Measurements from ENCODE around the gene ADCY9.
A peak's percentile ranks its signal among the peaks of the same experiment; 100 is the strongest.
"Not testable (repeated sequence)": the region's sequence is repeated elsewhere in the genome, so short reads cannot be mapped to it uniquely, and the experiment has no call there.

The ADCY9 gene

DNA sequence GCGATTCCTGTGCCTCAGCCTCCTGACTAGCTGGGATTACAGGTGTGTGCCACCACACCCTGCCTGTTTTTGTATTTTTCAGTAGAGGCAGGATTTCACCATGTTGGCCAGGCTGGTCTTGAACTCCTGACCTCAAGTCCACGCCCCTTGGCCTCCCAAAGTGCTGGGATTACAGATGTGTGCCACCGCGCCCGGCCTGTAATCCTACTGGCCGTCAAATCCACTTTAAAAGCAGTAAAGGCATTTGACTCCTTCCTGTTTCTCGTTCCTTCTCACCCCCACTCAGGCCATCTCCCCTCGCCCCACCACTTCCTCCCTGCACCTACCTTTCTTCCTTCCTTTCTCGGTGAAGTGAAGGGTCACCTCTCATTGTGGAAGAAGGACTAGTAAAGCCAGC lies 166.3 kb downstream of the ADCY9 start:
- DNase-seq (ENCODE audit: low read depth, low spot score): no peak
- TF ChIP-seq, protein P1, sequence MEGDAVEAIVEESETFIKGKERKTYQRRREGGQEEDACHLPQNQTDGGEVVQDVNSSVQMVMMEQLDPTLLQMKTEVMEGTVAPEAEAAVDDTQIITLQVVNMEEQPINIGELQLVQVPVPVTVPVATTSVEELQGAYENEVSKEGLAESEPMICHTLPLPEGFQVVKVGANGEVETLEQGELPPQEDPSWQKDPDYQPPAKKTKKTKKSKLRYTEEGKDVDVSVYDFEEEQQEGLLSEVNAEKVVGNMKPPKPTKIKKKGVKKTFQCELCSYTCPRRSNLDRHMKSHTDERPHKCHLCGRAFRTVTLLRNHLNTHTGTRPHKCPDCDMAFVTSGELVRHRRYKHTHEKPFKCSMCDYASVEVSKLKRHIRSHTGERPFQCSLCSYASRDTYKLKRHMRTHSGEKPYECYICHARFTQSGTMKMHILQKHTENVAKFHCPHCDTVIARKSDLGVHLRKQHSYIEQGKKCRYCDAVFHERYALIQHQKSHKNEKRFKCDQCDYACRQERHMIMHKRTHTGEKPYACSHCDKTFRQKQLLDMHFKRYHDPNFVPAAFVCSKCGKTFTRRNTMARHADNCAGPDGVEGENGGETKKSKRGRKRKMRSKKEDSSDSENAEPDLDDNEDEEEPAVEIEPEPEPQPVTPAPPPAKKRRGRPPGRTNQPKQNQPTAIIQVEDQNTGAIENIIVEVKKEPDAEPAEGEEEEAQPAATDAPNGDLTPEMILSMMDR (IDR thresholded peaks at IDR 0.05; ENCODE audit: insufficient read depth, low read length, missing control alignments): no peak
- peak overlapping the region; percentile 10; the same call in 1 of the 2 replicates for H3K4me3 ChIP-seq (ENCODE audit: low read depth, low read length)
- POLR2A ChIA-PET: interaction anchor here (0.6 kb wide), 1 partner anchor 10 kb away, joined by 3 read pairs; no protein-coding TSS in a partner anchor
- CTCF ChIA-PET: interaction anchor here (0.7 to 4.5 kb wide), 3 partner anchors 11 to 304 kb away, joined by 3 to 48 read pairs (median 5); no protein-coding TSS in a partner anchor

DNA sequence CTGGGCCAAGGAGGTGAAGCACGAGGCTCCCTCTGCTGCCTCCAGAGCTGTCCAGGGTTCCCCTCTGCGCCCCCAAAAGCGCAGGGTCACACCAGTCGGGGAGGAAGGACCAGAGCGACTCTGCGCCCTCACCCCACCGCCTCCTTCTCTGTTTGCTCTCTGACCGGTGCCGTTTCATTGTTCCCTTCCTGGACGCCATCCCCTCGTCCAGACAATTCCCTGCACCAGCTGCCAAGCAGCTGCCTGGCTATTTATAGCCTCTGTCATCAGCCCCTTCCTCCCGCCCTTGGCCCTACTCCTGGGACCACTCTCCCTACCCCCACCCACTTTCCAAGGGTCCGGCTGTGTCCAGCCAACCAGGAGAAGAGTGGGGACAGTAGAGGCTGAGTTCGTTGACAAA lies 167.0 kb downstream of the ADCY9 start:
- TF ChIP-seq, protein P1 (IDR thresholded peaks at IDR 0.05; ENCODE audit: insufficient read depth, low read length, missing control alignments): no peak
- CTCF ChIA-PET: interaction anchor here (0.7 to 4.5 kb wide), 3 partner anchors 10 to 305 kb away, joined by 5 to 48 read pairs (median 7); no protein-coding TSS in a partner anchor
- DNase-seq (ENCODE audit: low read depth, low spot score): no peak
- POLR2A ChIA-PET: interaction anchor here (0.6 kb wide), 1 partner anchor 9 kb away, joined by 3 read pairs; no protein-coding TSS in a partner anchor
- H3K4me3 ChIP-seq (ENCODE audit: low read depth, low read length): no peak overlapping the region

DNA sequence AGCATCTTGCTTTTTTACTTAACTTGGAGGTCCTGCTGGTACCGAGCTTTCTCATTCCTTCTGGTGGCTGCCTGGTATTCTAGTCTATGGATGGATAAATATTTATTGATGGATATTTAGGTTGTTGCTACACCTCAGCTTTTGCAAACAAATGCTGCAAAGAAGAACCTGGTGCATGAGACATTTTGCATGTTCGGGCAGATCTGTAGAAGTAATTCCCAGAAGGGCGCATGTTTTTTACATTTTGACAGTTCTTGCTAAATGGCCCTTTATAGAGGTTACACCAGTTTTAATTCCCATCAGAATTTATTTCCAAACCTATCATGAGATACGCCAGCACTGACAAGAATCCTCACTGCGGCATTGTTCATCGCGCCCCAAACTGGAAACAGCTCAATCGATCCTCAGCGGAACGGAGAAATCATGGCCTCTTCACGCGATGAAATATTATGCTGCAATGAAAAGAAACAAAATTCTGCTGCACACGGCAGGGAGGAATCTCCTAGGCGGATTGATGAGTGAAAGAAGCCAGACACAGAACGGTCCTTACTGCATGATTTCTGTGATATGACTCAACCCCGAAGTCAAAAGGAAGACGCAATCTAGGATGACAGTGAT lies 167.8 kb downstream of the ADCY9 start:
- no peak for DNase-seq (ENCODE audit: low read depth, low spot score)
- TF ChIP-seq, protein P1 (IDR thresholded peaks at IDR 0.05; ENCODE audit: insufficient read depth, low read length, missing control alignments): no peak
- CTCF ChIA-PET: interaction anchor here (1.0 to 4.5 kb wide), 3 partner anchors 9 to 306 kb away, joined by 4 to 48 read pairs (median 7); no protein-coding TSS in a partner anchor
- POLR2A ChIA-PET: no interaction called here
- H3K4me3 ChIP-seq (ENCODE audit: low read depth, low read length): no peak overlapping the region

DNA sequence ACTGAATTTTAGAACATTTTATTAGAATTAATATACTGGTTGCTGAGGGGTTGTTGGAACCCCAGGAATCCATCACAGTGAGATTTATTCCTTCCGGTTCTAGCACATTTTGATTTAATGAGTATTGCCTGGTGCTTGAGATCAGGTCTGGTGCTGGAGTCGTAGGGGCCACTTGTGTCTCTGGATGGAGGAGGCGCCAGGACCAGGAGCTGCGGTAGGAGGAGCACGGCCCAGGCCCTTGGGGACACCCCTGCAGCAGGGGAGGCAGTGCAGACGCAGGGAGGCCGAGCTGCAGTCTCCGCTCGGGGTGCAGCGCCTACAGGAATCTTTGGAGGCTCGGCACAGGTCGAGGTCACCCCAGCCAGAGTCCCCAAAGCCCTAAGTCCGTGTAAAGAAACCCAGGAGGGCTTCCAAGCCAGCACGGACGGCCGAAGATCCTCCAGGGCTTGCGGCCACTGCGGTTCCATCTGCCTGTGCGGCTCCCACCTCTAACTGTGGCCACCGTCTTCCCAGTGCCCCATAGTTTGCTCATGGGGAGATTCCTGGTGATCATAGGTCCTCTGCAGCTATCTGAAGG lies 169.6 kb downstream of the ADCY9 start:
- CTCF ChIA-PET: interaction anchor here (0.6 to 4.5 kb wide), 3 partner anchors 7 to 307 kb away, joined by 3 to 48 read pairs (median 6); no protein-coding TSS in a partner anchor
- no peak overlapping the region for H3K4me3 ChIP-seq (ENCODE audit: low read depth, low read length)
- TF ChIP-seq, protein P1 (IDR thresholded peaks at IDR 0.05; ENCODE audit: insufficient read depth, low read length, missing control alignments): no peak
- DNase-seq (ENCODE audit: low read depth, low spot score): no peak
- POLR2A ChIA-PET: no interaction called here

DNA sequence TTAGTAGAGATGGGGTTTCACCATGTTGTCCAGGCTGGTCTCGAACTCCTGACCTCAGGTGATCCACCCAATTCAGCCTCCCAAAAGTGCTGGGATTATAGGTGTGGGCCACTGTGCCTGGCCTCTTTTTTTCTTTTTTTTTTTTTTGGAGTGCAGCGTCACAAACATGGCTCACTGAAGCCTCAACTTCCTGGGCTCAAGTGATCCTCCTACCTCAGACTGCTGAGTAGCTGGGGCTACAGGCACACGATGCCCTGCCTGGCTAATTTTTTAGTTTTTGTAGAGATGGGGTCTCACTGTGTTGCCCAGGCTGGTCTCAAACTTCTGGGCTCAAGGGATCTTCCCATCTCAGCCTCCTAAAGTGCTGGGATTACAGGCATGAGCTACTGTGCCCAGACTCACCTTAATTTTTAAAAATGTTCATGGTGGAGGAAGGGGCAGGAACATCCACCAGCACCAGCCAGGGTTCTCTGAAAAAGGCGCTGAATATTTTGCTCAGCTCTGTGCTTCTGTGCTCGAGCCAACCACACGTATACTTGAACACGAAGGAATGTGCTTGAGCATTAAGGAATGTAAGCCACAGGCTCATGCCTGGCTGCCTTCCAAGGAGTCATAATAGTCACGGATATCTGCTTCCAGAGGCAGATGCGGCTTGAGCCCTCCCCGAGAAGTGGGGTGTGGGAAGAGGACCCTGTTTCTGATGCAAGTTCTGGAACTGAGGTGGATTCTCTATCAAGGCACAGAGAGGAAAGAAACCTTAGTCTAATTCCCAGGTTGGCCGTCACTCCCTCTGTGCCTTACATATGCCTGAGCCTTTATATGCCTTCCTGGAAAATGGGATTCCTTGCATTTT lies 170.3 kb downstream of the ADCY9 start:
- DNase-seq (ENCODE audit: low read depth, low spot score): peak; percentile 94
- no peak overlapping the region for H3K4me3 ChIP-seq (ENCODE audit: low read depth, low read length)
- CTCF ChIA-PET: interaction anchor here (1.1 kb wide), 1 partner anchor 308 kb away, joined by 6 read pairs; no protein-coding TSS in a partner anchor
- TF ChIP-seq, protein P1 (IDR thresholded peaks at IDR 0.05; ENCODE audit: insufficient read depth, low read length, missing control alignments): no peak
- POLR2A ChIA-PET: no interaction called here

DNA sequence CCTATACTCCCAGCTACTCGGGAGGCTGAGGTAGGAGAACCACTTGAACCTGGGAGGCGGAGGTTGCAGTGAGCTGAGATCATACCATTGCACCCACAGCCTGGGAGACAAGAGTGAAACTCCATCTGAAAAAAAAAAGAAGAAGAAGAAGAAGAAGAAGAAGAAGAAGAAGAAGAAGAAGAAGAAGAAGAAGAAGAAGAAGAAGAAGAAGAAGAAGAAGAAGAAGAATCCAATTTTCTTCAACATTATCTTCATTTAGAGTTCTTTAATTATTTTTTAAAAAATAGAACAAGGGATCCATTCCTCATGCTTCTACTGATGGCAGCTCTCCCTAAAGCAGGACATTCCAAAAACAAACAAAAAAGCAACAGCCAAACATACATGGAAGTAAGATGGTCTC lies 171.8 kb downstream of the ADCY9 start:
- DNase-seq (ENCODE audit: low read depth, low spot score); H3K4me3 ChIP-seq (ENCODE audit: low read depth, low read length); POLR2A ChIA-PET: not testable (repeated sequence)
- CTCF ChIA-PET: interaction anchor here (0.6 kb wide), 1 partner anchor 199 kb away, joined by 3 read pairs; no protein-coding TSS in a partner anchor

DNA sequence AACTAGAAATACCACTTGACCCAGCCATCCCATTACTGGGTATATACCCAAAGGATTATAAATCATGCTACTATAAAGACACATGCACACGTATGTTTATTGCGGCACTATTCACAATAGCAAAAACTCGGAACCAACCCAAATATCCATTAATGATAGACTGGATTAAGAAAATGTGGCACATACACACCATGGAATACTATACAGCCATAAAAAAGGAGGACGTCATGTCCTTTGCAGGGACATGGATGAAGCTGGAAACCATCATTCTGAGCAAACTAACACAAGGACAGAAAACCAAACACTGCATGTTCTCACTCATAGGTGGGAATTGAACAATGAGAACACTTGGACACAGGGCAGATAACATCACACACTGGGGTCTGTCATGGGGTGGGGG lies 174.1 kb downstream of the ADCY9 start:
- CTCF ChIA-PET; DNase-seq (ENCODE audit: low read depth, low spot score); POLR2A ChIA-PET; H3K4me3 ChIP-seq (ENCODE audit: low read depth, low read length): not testable (repeated sequence)
